HG03025 (cell line): ENCODE data around the gene THBS3.
"Not testable (repeated sequence)": the region's sequence is repeated elsewhere in the genome, so short reads cannot be mapped to it uniquely, and the experiment has no call there.

Source experiments
- ATAC-seq: cut with Tn5 transposase; IDR thresholded peaks from one replicate; pipeline ENCODE4 v1.9.1; 2021; ENCODE audit warnings: mild to moderate bottlenecking, moderate library complexity; ENCODE audit not compliant: unreplicated experiment, low FRiP score

Gene THBS3

DNA sequence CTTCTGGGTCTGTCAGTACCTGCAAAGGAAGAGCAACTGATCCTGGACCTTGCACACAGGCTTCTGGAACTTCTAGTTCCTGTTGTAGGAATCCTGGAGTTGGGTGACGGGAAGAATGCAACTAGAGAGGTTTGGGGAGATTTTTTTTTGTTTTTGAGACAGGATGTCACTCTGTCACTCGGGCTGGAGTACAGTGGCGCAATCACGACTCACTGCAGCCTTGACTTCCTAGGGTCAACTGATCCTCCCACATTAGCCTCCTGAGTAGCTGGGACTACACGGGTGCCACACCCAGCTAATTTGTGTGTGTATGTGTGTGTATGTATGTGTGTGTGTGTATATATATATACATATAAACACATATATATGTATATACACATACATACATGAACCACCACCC, 28.8 kb upstream of the THBS3 start:
- no peak for ATAC-seq

GRCh38 chr1:155235375-155235774, 27.7 kb upstream of the THBS3 start:
- ATAC-seq, result not testable (repeated sequence)

GRCh38 chr1:155233502-155233901, 25.8 kb upstream of the THBS3 start:
- ATAC-seq, result not testable (repeated sequence)

DNA sequence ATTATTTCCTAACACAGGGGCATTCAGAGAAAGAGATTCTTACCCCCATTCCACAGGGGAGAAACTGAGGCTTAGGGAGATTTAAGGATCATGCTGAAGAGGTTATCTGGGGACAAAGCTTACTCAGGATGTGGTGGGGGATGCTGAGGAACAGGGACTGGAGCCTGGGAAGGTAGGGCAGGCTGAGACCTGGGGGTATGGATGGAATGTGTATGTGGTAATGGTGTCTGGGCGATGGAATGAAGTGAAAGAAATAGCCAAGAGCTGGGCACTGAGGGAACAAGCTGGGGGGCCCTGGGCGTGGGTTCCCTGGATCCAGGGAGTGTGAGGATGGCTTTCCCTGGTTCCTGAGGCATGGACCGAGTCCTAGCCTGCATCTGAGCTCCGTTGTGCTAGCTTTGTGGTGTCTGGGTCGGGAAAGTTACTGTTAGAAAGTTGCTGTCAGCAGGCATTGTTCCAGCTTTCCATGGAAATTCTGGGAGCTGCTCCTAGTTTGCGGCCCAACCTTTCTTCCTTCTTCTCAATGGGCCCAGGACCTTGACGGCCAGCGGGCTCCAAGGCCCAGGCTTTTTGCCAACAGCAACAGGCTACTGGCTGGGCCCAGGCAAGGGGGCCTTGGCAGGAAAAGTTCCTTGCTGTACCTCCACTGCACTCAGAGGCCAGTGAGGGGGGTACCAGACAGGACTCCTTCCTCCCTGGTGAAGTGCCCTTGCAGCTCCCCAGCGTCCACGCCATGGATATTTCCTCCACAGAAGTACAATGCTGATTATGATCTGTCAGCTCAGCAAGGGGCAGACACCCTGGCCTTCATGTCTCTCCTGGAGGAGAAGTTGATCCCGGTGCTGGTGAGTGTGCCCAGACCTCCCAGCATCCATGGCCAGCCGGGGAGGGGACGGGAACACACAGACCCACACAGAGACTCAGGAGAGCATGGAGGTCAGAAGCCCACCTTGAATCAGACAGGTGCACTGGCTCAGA, 24.6 kb upstream of the THBS3 start:
- ATAC-seq, result not testable (repeated sequence)

DNA sequence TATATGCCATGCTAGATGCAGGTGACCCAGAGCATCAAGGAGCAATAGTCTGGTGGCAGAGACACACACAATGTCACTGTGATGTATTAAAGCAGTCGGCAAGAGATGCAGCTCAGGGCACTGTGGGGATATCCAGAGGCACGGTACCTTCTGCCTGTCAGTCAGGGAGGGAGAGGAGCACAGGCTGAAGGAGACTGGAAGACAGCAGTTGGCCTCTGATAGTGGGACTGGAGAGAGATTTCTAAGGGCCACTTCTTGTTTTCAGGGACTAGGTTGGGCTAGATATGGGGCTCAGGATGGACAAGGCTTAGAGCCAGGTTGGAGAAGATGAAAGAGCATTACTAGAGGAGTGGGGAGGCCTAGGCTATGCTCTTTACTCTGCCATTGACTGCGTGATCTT, 23.6 kb upstream of the THBS3 start:
- ATAC-seq, result not testable (repeated sequence)

DNA sequence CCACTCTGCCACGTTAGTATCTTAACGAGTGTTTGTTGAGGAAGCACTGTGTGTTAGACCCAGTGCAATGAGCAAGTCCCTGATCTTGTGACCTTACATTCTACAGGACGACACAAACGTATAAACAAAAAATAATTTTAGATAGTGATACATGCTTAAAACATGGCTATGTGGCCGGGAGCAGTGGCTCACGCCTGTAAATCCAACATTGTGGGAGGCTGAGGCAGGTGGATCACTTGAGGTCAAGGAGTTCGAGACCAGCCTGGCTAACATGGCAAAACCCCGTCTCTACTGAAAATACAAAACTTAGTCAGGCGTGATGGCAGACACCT, 20.4 kb upstream of the THBS3 start:
- ATAC-seq, result no peak

DNA sequence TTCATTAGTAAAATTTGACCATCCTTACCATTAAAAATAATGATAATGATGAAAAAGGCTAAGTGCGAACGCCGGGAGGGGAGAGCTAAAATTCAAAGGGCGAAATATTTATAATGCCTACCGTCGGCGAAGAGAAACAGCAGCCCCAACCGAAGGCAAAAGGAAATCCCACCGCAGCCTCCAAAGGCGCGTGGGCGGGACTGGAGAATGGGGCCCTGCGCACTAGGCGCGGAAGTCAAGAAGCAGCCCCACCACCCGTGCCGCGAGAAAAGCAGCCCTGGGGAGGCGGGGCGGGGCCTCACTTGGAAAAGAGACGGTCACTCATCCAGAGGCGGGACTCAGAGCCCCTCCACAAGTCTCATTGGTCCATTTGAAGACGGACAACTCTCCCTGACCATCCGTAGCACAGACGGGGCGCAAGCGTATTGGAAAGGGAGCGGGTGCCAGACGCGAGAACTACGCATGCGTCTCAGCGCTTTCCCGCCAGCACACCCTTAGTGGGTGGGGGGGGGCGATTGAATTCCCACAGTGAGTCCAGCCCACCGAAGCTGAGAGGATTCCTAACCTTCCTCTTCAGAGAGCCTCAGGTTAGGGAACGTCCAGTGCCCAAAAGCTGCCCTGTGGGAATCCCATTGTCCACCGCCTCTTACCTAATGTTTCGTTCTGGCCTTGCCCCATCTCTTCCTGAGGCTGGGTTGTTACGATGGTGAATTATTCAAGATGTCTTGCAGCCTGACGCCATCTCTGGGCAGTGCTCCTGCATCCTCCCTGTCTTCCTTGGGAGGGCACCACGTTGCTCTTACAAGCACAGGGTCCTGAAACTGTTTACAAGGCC, 19.8 kb upstream of the THBS3 start:
- ATAC-seq, result peak; percentile 76

- no peak for ATAC-seq
Observed at GRCh38 chr1:155226910-155227260, 19.2 kb upstream of the THBS3 start.

DNA sequence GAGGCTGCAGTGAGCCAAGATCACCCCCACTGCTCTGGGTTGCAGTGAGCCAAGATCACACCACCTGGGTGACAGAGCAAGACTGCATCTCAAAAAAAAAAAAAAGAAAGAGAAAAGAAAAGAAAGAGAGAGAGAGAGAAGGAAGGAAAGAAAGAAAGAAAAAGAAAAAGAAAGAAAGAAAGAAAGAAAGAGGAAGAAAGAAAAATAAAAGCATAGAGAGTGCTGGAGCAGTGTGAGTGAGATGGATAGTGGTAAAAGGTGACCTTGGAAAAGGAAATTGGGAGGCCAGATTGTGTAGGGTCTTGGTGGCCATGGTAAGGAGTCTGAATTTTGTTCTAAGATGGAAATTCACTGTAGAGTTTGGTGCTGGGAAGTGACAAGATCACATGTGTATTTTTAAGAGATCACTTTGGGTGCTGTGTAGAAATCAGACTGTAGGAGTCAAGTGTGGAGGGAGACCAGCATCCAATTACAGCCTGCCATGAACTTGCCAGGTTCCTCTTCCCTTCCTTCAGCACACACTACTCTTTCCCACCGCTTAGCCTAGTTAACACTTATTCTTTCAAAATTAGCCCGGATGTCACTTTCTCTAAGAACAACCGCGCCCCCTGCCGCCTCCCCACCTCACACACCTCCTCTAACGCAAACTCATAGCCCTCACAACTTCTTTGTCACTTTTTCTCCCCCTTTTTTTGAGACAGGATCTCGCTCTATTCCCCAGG, 18.7 kb upstream of the THBS3 start:
- no peak for ATAC-seq

DNA sequence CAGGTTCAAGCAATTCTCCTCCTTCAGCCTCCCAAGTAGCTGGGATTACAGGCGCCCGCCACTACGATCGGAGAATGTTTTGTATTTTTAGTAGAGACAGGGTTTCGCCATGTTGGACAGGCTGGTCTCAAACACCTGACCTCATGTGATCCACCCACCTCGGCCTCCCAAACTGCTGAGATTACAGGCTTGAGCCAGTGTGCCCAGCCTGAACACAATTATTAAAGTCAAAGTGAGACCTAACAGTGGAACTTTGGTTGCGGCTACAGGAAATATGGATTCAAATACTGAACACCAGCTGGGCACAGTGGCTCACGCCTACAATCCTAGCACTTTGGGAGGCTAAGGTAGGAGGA, 17.7 kb upstream of the THBS3 start:
- not testable (repeated sequence) for ATAC-seq

GRCh38 chr1:155223047-155223446, 15.3 kb upstream of the THBS3 start:
- no peak for ATAC-seq

- ATAC-seq, result not testable (repeated sequence)
Observed at GRCh38 chr1:155220211-155220965, 12.7 kb upstream of the THBS3 start.

GRCh38 chr1:155219592-155220031, 11.9 kb upstream of the THBS3 start:
- ATAC-seq, result no peak

DNA sequence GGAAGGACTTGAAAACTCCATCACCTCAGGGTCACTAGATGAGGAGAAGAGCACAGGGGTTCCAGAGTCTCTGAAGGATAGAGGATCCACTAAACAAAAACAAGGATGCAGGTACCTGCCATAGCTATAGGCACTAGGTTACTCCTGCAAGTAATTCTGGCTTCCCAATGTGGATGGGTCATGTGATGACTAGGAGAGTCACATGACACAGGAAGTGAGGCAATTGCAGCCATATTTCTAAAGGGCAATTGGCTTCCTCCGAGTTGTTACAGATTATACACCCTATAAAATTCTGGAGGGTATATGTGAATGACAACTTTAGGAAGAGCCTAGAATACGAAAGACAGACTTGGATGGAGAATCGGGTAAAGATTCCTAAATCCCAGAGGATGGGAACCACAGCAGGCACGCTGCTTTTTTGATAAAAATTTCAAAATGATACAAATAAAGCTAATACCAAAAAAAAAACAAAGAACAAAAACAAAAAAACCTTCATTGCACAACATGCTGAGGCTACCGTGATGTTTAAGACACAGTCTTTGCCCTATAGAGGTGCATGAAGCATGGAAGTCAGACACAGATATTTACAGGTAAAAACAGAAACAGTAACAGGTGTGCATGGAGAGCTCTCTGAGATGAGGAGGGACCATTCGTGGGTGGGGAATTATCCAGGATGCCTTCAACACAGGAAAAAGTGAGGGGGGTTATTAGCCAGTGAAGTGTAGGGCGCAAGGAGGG, 11.3 kb upstream of the THBS3 start:
- no peak for ATAC-seq

DNA sequence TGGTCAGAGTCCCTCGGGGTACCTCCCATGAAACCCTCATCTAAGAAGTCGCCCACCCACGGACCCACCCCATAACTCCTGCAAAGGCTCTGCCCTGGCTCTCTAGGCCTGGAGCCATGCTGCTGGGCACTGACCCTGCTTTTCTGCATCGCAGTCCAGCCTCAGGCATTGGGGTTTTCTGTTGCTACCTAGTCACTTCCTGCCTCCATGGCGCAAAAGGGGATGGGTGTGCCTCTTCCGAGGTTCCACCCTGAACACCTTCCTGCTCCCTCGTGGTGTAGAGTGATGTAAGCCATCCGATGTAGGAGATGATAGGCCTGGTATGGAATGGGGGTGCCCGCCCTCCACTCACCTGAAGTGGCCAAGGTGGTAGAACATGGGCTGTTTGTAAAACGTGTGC, 7.0 kb upstream of the THBS3 start:
- not testable (repeated sequence) for ATAC-seq

- ATAC-seq, result not testable (repeated sequence)
Observed at GRCh38 chr1:155212051-155212440, 4.3 kb upstream of the THBS3 start.

DNA sequence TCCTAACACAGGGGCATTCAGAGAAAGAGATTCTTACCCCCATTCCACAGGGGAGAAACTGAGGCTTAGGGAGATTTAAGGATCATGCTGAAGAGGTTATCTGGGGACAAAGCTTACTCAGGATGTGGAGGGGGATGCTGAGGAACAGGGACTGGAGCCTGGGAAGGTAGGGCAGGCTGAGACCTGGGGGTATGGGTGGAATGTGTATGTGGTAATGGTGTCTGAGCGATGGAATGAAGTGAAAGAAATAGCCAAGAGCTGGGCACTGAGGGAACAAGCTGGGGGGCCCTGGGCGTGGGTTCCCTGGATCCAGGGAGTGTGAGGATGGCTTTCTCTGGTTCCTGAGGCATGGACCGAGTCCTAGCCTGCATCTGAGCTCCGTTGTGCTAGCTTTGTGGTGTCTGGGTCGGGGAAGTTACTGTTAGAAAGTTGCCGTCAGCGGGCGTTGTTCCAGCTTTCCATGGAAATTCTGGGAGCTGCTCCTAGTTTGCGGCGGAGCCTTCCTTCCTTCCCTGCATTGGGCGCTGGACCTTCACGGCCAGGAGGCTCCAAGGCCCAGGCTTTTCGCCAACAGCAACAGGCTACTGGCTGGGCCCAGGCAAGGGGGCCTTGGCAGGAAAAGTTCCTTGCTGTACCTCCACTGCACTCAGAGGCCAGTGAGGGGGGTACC, 3.8 kb upstream of the THBS3 start:
- ATAC-seq, result not testable (repeated sequence)

- no peak for ATAC-seq
Observed at GRCh38 chr1:155210314-155211104, 2.8 kb upstream of the THBS3 start.
